HG03108 (cell line): ENCODE data around the gene BRINP1.

Source experiments
- ATAC-seq: cut with Tn5 transposase; IDR thresholded peaks from one replicate; pipeline ENCODE4 v1.9.1; 2021; ENCODE audit warnings: moderate library complexity; ENCODE audit not compliant: unreplicated experiment

BRINP1 gene

DNA sequence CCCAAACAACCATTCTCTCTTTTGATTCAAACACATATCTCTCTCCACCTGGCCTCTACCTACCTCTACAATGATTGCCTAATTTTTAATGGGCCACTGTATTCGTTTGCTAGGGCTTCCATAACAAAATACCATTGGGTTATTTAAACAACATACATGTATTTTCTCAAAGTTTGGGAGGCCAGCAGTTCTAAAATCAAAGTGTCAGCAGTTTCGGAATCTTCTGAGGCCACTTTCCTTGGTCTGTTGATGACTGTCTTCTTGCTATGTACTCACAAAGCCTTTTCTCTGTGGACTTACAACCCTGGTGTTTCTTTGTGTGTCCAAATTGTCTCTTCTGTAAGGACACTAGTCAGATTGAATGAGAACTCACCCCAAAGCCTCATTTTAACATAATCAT lies 214.7 kb downstream of the BRINP1 start:
- no peak for ATAC-seq

DNA sequence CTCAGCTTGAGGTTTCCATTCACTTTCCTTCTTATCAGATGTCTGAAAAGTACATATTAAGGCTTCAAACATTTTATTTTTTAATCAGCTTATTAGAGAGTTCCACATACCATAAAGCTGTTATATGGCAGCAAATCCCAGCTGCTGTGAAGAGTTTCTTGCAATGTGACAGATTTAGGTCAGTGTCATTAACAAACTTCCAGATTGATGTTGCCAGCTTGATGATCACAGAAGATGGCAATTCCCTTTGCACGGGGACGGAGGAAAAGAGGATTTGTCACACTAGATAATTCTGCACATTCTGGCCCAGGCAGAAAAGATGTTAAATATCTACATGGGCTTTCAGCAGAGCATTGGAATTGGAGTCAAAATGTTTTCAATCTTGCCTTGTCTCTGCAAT lies 215.8 kb downstream of the BRINP1 start:
- ATAC-seq = no peak

DNA sequence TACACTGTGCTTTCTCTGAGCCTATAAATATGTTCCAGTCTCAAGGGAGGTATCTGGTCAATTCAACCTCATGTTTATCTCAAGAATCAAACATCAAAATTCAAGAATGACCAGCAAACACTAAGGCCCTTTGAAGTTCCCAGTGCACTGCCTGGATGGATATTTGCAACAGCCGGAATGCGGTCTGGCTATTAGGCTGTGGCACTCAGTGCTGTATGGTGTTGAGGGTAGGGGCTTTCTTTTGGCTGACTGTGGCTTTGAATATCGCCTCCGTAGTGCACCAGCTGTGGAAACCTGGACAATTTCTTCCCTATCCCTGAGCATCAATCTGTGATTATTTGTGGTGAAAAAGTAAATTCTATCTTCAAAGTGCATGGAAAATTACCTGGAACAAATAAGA lies 220.4 kb downstream of the BRINP1 start:
- ATAC-seq = no peak

DNA sequence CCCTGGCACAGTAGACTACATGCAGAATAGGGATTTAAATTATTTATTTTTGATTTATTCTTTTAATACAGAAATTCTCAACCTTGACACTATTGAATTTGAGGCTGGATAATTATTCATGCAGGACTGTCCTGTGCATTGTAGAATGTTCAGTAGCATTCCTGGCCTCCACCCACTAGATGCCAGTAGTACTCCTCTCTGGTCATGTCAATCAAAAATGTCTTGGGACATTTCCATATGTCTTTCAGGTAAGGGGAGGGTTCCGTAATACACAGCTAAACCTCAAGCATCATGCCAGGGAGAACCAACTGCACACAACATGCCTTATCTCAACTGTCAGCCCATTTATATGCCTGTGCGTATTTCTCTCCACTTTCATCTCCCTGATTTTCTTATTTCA lies 231.8 kb downstream of the BRINP1 start:
- no peak for ATAC-seq

DNA sequence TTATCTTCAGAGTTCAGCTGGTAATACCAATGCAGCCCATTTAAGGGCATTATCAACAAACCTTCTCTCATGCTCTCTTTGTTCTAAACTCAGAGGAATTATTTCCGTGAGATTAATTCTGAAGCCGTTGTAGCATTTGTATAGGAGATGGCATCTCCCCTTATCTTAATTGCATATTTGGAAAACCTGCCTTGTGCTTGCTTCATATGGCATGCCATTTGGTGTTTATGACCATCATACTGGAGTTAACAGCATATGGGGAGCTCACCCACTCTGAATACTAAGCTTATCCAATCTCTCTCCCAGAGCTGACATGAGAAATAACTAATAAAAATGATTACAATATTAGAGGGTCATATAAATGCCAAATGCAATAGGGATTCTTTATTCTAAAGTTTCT lies 243.2 kb downstream of the BRINP1 start:
- no peak for ATAC-seq

DNA sequence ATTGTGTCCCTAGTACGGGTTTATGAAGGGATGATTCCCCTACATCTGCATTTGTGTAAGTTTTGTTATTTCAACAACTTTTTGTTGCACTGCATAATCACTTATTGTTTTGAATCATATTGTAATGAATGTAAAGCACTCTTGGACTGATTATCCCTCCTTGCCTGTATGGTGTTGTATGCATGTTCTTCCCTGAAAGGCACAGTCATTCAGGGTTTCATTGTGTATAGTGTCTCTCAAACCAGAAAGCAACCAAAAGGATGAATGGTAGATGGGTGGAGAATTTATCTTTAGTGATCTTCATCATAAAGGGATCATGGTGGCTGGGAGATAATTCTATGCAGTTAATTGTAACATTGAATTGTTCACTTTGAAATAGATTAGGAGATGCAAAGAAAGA lies 247.3 kb downstream of the BRINP1 start:
- no peak for ATAC-seq

DNA sequence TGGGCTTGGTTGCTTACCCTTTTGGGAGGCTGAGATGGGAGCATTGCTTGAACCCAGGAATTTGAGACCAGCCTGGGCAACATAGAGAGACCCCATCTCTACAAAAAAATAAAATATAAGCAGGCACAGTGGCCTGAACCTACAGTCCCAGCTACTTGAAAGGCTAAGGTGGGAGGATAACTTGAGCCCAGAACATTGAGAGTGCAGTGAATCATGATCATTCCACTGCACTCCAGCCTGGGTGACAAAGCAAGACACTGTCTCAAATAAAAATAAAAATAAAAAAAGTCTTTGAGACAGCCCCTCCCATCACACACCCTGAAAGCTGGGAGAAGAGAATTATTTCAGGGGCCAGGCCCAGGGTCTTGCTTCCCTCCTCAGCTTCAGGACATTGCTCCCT lies 251.8 kb downstream of the BRINP1 start:
- ATAC-seq = no peak
